Activated CD4-positive, alpha-beta T cell treated with anti-CD3 and anti-CD28 coated beads, Interleukin-2, amount 50 U/mL, for 24 hours (primary cell): ENCODE data around the gene CCN2.
"Not testable (repeated sequence)": the region's sequence is repeated elsewhere in the genome, so short reads cannot be mapped to it uniquely, and the experiment has no call there.

Experiments
- DNase-seq, 2 donors: peaks; one replicate each; pipeline ENCODE4 v3.0.0-alpha.2; 2020; ENCODE audit warnings: low read depth in 1 of 2, low spot score in 1 of 2

Gene CCN2

GRCh38 chr6:131946404-131946991 lies 4.7 kb downstream of the CCN2 start:
- no peak for DNase-seq

DNA sequence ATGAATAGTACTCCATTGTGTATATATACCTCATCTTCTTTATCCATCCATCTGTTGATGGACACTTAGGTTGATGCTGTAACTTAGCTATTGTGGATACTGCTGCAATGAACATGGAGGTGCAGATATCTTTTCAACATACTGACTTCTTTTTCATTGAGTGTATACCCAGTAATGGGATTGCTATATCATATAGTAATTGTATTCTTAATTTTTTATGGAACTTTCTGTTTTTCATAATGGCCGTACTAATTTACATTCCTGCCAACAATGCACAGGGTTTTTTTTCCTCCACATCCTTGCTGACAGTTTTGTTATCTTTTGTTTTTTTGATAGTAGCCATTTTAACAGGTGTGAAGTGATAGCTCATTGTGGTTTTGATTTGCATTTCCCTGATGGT lies 5.2 kb downstream of the CCN2 start:
- DNase-seq: no peak

DNA sequence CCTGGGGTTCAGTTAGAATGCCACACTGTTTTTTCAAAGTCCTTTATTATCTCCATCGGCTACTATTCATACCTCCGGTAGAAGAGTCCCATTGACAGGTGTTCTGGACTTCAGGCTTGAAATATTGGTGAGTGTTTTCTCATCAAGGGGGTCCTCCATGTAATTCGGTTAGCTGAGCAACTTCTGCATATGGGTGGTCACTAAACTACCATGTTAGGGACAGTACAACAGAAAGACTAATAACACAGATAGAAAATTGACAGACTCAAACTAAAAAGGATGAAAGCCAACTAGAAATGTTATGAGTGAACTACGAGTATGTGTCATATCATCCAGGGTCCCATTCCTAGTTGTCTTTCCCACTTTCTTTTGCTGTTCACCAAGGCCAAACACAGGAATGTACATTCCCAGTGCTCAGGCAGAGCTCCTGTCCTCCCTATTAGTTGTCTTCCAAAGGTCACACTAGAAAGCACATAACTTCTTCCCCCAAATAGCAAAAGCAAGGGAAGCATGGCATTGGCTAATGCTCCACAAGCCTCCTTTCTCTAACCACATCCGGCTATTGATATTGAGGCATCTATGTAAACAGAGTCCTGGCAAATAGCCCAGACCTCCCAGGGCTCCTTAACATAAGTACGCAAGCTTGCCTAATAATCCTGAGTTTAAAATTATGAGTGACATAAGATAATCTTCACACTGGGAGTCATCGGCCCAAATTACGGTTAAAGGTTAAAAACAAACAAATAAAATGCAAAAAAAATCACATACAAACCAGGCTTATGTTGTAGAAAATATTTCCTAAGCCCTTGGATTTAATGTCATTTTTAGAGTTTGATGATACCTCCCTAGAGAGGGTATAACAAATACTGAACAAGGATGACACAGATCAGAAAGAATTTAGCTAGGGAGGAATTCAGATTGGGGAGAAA lies 13.2 kb downstream of the CCN2 start:
- DNase-seq: no peak

DNA sequence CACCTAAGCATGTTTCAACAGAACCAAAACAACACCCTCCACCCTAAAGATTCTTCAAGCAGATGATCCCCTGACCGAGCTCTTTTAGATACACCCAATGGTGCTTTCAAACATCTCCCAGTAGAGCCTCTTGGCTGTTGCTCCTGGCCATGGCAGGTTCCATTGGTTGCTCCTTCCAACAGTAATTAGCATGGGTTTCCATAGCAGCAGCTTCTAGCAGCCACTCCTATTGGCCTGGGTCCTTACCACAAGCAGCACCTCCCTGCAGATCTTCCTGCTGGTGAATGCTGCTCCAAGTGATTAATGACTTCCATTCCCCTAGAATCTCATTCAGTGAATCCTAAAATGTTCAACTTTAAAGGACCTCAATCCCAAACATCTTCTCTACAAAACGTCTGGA lies 13.9 kb downstream of the CCN2 start:
- DNase-seq: no peak

- no peak for DNase-seq
These were observed 15.0 kb downstream of the CCN2 start for GRCh38 chr6:131936156-131936555.

- DNase-seq: no peak
These were observed 20.0 kb downstream of the CCN2 start for GRCh38 chr6:131931063-131931750.

- no peak for DNase-seq
These were observed 21.2 kb downstream of the CCN2 start for GRCh38 chr6:131929976-131930375.

DNA sequence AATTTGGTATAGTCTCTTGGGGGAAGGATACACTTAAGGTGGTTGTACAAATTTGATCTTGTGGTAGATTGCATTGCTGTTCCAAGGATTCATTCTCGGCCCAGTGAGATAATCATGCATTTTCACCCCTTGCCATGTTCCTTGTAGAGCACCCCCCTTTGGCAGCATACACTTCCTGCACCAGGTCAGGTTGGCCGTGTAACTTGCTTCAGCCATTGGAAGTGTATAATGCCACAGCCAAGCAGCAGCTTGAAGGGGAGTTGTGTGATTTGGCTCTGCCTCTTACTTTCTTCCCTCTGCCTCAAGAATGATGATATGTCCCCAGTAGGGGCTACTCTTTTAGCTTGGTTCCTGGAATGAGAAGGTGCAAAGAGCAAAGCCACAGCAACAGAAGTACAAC lies 21.9 kb downstream of the CCN2 start:
- DNase-seq: no peak

- no peak for DNase-seq
These were observed 26.2 kb downstream of the CCN2 start for GRCh38 chr6:131924881-131925474.

- peak in 1 of 2 donors; percentile 16 for DNase-seq
These were observed 27.8 kb downstream of the CCN2 start for GRCh38 chr6:131923356-131923755.

GRCh38 chr6:131920656-131921055 lies 30.5 kb downstream of the CCN2 start:
- no peak for DNase-seq

GRCh38 chr6:131918650-131919355 lies 32.4 kb downstream of the CCN2 start:
- DNase-seq: no peak

- no peak for DNase-seq
These were observed 33.2 kb downstream of the CCN2 start for GRCh38 chr6:131917763-131918649.

GRCh38 chr6:131917318-131917717 lies 33.9 kb downstream of the CCN2 start:
- no peak for DNase-seq

DNA sequence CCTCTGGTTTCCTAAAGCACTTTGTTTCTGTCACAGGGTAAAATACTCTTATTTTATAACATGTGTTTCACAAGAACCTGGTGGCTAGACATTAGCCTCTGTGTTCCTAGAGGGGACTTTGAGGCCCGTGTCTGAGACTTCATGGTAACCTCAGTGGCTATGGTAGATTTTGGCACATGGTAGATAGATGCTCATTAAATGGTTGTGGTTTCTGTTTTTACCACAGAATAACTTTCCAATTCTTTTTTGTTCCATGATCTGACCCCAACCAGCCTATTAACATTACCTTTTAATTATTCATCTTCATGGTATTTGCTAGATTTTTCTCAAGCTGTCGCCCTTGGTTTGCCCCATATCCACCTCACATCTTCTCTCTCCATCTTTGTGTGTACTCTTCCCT lies 34.3 kb downstream of the CCN2 start:
- DNase-seq: no peak

- DNase-seq: not testable (repeated sequence)
These were observed 34.9 kb downstream of the CCN2 start for GRCh38 chr6:131916091-131916796.

DNA sequence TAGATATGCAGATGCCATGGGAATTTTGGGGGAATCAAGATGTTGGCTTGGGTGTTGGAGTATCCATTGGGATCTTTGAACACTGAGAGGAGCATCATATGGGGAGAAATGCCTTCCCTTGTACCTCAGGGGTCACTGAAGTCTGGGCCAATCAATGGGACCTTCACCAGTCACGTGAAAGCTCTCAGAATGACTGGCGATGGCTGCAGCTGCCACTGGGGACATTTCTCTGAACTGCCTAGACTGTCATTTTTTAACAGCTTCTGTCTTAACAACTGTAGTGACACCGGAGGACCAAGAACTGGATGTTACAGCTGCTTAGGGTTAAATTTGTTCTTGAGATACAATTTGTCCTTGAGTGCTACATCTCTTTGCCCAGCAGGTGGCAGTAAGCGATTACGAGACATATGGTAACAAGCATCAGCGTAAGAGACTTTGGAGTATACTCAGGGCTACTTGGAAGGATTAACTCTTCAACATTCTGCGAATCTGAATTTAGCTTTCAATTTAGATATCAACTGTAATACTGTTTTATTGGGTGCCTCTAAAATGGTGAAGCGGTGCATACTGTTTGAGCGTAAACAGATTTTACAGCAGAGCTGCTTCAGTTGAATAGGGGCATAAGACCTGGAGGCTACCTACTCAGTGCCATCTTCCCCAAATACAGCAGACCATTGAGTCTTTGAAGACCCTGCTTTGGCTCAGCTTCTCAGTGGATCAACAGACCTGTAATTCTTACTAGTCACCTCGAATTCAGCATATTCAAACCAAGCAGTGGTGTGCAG lies 36.0 kb downstream of the CCN2 start:
- peak in 1 of 2 donors; percentile 45 for DNase-seq

DNA sequence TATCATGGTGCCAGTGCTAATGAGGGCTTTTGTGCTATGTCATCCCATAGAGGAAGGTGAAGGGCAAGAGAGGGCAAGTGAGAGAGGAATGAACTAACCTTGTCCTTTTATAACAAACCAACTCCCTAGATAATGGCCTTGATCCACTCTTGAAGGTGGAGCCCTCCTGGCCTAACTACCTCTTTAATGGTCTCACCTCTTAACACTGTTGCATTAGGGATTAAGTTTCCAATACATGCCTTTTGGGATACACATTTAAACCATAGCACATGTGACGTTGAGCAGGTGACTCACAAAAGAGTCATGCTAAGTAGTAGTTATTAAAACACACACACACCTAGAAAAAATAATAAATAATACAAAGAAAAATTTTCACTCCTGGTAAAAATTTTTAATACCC lies 36.9 kb downstream of the CCN2 start:
- DNase-seq: no peak

DNA sequence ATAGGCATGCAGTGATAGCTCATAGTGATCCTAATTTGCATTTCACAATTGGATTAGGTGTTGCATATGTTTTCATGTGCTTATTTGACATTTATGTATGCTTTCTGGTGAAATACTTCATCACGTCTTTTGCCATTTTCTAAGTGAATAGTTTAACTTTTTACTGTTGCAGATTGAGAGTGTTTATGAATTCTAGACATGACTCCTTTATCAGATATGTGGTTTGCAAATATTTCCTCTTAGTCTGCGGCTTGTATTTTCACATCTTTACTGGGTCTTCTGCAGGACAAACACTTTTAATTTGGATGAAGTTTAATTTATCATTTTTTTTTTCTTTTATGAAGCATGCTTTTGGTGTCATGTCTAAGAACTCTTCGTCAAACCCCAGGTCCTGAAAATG lies 39.2 kb downstream of the CCN2 start:
- DNase-seq: no peak
